Adrenal gland (tissue), 12 donors: ENCODE results near the gene RIMS3. TPM values are rescaled to one million over a fixed set of nuclear protein-coding genes. Genes with fewer than 3 reads are reported as not detected.

ENCODE experiments used
- DNase-seq, 7 donors: peaks; one replicate each; pipeline ENCODE4 v3.0.0-alpha.2; 2019 to 2020
- H3K27ac ChIP-seq, 5 donors: fragments of 200-600 bp; sonication (generic) in 4 of 5; 1 replicate in 3 of 5; 2 replicates in 2 of 5; pipeline versions ENCODE4 v1.5.1 to v1.8.0; 2016 to 2020; ENCODE audit warnings: mild to moderate bottlenecking in 1 of 5
- H3K27me3 ChIP-seq: fragments of 200-600 bp; 2 replicates; pipeline ENCODE4 v1.8.0; 2021
- H3K36me3 ChIP-seq, 2 donors: fragments of 200-600 bp; replicated peaks in 1 of 2; 1 replicate in 1 of 2; 2 replicates in 1 of 2; pipeline versions ENCODE4 v1.5.1 to v1.8.0; 2018 to 2022
- H3K4me1 ChIP-seq, 2 donors: fragments of 200-600 bp; replicated peaks in 1 of 2; 1 replicate in 1 of 2; 2 replicates in 1 of 2; pipeline versions ENCODE4 v1.5.1 to v1.8.0; 2018 to 2021
- H3K4me3 ChIP-seq, 4 donors: fragments of 200-600 bp; sonication (generic) in 3 of 4; one replicate each; pipeline ENCODE4 v1.5.1; 2016 to 2018
- H3K9me3 ChIP-seq, 3 donors: fragments of 200-600 bp; sonication (generic) in 1 of 3; replicated peaks in 1 of 3; 1 replicate in 2 of 3; 2 replicates in 1 of 3; pipeline versions ENCODE4 v1.5.1 to v1.8.0; 2016 to 2021
- POLR2A ChIP-seq, 2 donors: fragments of 450-650 bp; IDR thresholded peaks; one replicate each; pipeline ENCODE4 v1.6.1; 2017; ENCODE audit warnings: antibody characterized with exemption in 2 of 2, mild to moderate bottlenecking in 2 of 2, moderate library complexity in 1 of 2
- WGBS, 4 donors: extraction: QIAGEN DNeasy Blood & Tissue Kit in 2 of 4; methylation state at CpG; one replicate each; pipeline versions ENCODE4 v1.1.5 to v1.1.7; 2013 to 2017; 5-methylcytosine and 5-hydroxymethylcytosine counted together
- intact Hi-C, 2 donors: fragments of 100-400 bp; cut with DNase I; formaldehyde crosslinking; loops; one replicate each; pipeline versions ENCODE4 v1.14.1 to v1.15.0; 2022 to 2023
- polyA plus RNA-seq, 3 donors: library from polyadenylated mRNA; stranded (reverse); fragments of 200-250 nt in 2 of 3; fragments of 350-450 nt in 1 of 3; fragmentation: Illumina TruSeq in 1 of 3; extraction: RNeasy Lipid Tissue Mini Kit (QIAGEN cat#74804) in 1 of 3; gene quantifications; one replicate each; pipeline ENCODE4 v1.2.3, GENCODE V29; 2013 to 2014
- total RNA-seq, 9 donors: library from RNA; depleted of rRNA in 4 of 9; stranded (reverse); fragments of >200 nt in 4 of 9; fragments of 120-200 nt in 1 of 9; fragmentation: NEBNext Ultra II Directional in 1 of 9; extraction: Animal tissue kit (Norgen Biotek cat#: 25700) in 1 of 9; gene quantifications; one replicate each; pipeline versions ENCODE4 v1.1.0 to v1.2.4, GENCODE V29; 2013 to 2023
- TF ChIP-seq, protein P1 (sequence below), 6 experiments: fragments of 450-650 bp in 4 of 6; fragments of 200-600 bp in 2 of 6; sonication (generic) in 1 of 6; IDR thresholded peaks; 1 replicate in 5 of 6; 2 replicates in 1 of 6; pipeline versions ENCODE4 v1.5.1 to v1.8.0; 2016 to 2021; ENCODE audit warnings: antibody characterized with exemption in 6 of 6, mild to moderate bottlenecking in 2 of 6, moderate library complexity in 1 of 6
- donor health status: healthy with polysubstance abuse.
- donor health status: Bipolar disorder and iron deficiency.
- donor health status: DM: yes; HTN: yes; CAD: no.
- donor health status: DM: no; HTN: no; CAD: no.
- donor health status: DM: no; HTN: no; CAD: no.
- donor health status: DM: yes; HTN: yes; CAD: no.

Gene RIMS3
- total and polyA plus RNA-seq, 12 donors, result 0.84 to 10.3 (median 3.5) TPM

DNA sequence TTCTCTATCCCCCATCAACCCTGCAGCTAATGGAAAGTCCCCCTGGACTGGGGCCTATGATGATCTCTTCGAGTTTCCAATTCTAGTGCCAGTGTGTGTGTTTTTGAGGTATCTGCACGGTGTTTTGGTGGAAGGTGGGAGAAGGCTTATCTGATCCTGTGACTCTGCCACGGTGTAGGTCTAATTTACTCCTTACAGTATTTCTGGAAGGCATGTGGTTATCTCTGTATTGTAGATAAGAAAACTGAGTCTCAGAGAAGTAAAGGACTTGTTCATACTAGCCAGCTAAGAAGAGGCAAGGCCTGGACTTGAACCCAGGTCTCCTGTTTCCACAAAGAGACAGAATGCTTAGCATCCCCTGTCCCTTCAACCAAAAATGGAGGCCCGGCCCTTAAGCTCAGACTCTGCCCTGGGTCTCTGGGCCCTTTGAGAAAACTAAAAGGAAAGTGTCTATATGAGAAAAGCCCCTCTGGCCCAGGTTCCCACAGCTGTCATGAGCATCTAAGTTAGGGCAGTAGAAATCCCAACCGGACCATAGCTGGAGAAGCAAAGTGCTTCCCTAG, 20.3 kb downstream of the RIMS3 start:
- no peaks in the 10 kb centered on the region for H3K36me3 ChIP-seq
- TF ChIP-seq, protein P1, sequence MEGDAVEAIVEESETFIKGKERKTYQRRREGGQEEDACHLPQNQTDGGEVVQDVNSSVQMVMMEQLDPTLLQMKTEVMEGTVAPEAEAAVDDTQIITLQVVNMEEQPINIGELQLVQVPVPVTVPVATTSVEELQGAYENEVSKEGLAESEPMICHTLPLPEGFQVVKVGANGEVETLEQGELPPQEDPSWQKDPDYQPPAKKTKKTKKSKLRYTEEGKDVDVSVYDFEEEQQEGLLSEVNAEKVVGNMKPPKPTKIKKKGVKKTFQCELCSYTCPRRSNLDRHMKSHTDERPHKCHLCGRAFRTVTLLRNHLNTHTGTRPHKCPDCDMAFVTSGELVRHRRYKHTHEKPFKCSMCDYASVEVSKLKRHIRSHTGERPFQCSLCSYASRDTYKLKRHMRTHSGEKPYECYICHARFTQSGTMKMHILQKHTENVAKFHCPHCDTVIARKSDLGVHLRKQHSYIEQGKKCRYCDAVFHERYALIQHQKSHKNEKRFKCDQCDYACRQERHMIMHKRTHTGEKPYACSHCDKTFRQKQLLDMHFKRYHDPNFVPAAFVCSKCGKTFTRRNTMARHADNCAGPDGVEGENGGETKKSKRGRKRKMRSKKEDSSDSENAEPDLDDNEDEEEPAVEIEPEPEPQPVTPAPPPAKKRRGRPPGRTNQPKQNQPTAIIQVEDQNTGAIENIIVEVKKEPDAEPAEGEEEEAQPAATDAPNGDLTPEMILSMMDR (IDR thresholded peaks at IDR 0.05), result no peak
- TF ChIP-seq POLR2A (IDR thresholded peaks at IDR 0.05), result no peak
- no peak overlapping the region for H3K4me3 ChIP-seq
- 88 to 100% (median 91%) methylated on average over 5 of the region's 5 CpGs for WGBS, 4 donors
- no peaks in the 10 kb centered on the region for H3K9me3 ChIP-seq
- no peak overlapping the region for H3K27ac ChIP-seq
- H3K4me1 ChIP-seq, result no peaks in the 10 kb centered on the region
- intact Hi-C loops, result no loop called here
- no peak for DNase-seq
- H3K27me3 ChIP-seq, result no peaks in the 10 kb centered on the region

DNA sequence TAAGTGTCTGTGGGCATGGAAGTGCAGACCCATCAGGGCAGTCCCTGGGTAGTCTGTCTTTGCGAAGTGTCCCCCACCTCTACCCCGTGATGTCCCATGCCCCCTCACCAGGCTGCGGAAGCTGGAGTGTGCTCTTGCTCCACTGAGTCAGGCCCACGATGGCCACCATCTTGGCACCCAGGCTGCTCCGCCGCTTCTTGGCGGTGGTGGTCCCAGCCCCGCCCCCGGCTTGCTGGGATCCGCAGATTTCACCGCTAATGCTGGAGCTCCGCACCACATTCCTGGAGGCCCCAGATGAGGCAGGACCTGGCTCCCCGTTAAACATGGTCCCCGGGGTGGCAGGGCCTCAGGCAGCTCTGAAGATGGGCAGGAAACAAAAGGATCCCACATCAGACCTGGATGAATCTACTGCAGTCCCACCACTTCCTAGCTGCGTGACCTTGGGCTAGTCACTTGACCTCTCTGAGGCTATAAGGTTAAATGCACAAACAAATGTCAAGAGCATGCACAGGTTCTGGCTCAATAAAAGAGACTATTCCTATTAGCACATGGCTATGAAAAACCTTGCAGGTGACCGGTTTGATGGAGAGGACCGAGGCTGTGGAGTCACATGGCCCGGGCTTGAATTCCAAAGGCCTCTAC, 23.8 kb downstream of the RIMS3 start:
- 84 to 95% (median 88%) methylated on average over 7 to 18 of the region's 18 CpGs for WGBS, 4 donors
- intact Hi-C loops, result no loop called here
- Histone ChIP-seq H3K4me1 (no peaks in the 10 kb centered on the region), H3K36me3 (no peaks in the 10 kb centered on the region), H3K27ac (no peak overlapping the region), H3K4me3 (no peak overlapping the region), H3K9me3 (no peaks in the 10 kb centered on the region), H3K27me3 (no peaks in the 10 kb centered on the region)
- no peak for DNase-seq
- TF ChIP-seq, protein P1 (IDR thresholded peaks at IDR 0.05), result no peak
- TF ChIP-seq POLR2A (IDR thresholded peaks at IDR 0.05), result no peak

DNA sequence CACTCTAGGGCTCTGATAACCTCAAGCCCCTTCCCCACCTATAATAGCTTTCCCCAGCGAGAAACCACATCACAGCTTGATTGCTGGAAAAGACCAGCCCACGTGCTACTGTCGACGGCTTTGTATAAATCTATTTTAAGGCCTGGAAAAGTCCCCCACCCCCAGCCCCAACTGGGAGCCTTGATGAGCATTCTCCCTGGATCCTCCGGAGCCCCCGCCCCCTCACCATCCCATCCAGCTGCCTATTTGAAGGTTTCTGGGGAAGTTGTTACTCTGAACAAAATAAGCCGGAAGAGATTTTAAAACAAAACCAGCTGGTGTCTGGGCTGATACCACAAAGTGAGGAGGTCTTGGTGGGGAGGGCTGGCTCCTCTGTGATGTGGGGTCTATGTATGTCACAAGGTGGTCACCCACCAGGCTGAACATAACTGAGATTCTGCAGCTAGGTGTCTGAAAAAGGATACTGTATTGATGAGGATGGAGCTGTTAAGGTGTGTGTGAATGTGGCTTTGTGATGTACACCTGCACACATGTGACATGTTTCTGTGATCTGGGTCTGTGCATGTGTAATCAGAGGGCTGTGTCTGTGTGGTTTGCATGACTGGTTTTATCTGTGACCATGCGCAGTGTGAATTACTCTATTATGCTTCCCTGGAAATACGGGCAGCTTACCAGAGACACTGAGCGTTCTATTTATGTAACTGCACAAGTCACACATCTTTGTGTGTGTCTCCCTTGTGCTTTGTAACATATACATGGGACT, 25.0 kb downstream of the RIMS3 start:
- H3K27me3 ChIP-seq, result no peaks in the 10 kb centered on the region
- WGBS, 4 donors, result 81 to 91% (median 85%) methylated on average over 10 of the region's 10 CpGs
- H3K4me1 ChIP-seq, result no peaks in the 10 kb centered on the region
- no peak for DNase-seq
- intact Hi-C loops, result no loop called here
- H3K36me3 ChIP-seq, result no peaks in the 10 kb centered on the region
- H3K27ac ChIP-seq, result no peak overlapping the region
- no peak for TF ChIP-seq POLR2A (IDR thresholded peaks at IDR 0.05)
- TF ChIP-seq, protein P1 (IDR thresholded peaks at IDR 0.05), result no peak
- no peaks in the 10 kb centered on the region for H3K9me3 ChIP-seq
- H3K4me3 ChIP-seq, result no peak overlapping the region
